Measurements from ENCODE around the gene CDKN2B-AS1.

DNA sequence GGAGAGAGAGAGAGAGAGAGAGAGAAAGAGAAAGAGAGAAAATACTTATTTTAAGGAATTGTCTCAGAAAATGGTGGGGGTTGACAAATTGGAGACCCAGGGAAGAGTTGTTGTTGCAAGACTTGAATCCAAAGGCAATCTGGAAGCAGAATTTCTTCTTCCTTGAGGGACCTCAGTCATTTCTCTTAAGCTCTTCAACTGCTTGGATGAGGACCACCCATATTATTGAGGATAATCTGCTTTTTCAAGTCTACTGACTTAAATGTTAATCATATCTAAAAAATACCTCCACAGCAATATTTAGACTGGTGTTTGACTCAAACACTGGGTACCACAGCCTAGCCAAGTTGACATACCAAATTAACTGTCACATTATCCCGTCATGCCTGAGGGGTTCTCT is 2.9 kb downstream of the CDKN2B-AS1 start:
- TF ChIP-seq, protein P1, sequence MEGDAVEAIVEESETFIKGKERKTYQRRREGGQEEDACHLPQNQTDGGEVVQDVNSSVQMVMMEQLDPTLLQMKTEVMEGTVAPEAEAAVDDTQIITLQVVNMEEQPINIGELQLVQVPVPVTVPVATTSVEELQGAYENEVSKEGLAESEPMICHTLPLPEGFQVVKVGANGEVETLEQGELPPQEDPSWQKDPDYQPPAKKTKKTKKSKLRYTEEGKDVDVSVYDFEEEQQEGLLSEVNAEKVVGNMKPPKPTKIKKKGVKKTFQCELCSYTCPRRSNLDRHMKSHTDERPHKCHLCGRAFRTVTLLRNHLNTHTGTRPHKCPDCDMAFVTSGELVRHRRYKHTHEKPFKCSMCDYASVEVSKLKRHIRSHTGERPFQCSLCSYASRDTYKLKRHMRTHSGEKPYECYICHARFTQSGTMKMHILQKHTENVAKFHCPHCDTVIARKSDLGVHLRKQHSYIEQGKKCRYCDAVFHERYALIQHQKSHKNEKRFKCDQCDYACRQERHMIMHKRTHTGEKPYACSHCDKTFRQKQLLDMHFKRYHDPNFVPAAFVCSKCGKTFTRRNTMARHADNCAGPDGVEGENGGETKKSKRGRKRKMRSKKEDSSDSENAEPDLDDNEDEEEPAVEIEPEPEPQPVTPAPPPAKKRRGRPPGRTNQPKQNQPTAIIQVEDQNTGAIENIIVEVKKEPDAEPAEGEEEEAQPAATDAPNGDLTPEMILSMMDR (IDR thresholded peaks at IDR 0.05) = no peak
- TF ChIP-seq POLR2A (IDR thresholded peaks at IDR 0.05) = no peak
